ENCODE results near the gene POPDC2.

POPDC2 gene

DNA sequence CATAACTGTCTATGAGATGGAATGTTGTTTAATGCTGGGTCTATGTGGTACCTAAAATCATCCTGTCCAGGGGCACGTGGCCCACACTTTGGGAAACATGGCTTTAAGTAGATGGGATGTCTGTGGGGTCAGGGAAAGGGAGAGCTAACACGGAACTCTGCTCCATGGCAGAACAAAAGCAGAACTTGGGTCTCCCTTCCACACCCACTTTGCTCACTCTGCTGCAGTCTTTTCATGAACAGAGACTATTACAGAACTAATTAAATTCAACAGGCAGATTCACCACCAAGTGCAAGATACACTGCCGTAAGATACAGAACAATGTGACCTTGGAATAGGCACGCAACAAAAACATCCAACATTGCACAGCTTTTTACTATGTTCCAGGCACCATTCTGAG lies 28.2 kb downstream of the POPDC2 start:
- no peaks in the 10 kb centered on the region for H3K27me3 ChIP-seq (ENCODE audit: control insufficient read depth, insufficient read depth, low read length)
- no peaks in the 10 kb centered on the region for H3K36me3 ChIP-seq (ENCODE audit: control insufficient read depth, insufficient read depth, low read length)
- H3K4me1 ChIP-seq (ENCODE audit: control insufficient read depth, insufficient read depth, low read length), result peaks cover 8% of the 10 kb centered on the region
- H3K9ac ChIP-seq (ENCODE audit: low read length), result no peak overlapping the region
- no peak overlapping the region for H3K4me3 ChIP-seq (ENCODE audit: low read length)
- H3K9me3 ChIP-seq (ENCODE audit: control insufficient read depth, low read length), result no peaks in the 10 kb centered on the region

DNA sequence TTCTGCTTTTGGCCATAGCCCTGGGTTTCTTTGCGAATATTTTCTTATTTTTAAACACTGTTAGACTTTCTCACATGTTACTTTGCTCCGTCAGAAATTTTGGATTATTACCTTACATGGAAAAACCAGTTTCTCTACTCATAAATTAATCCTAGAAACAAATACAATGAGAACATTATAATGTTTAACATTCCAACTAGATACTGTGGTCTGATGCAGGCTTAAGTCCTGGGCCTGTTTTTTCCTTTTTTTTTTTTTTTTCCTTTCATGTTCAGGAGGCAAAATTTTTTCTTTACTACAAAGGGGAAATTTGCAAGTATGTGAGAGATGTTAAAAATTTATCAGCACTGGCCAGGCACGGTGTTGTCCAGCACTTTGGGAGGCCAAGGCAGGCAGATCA lies 28.9 kb downstream of the POPDC2 start:
- Histone ChIP-seq H3K36me3 (ENCODE audit: control insufficient read depth, insufficient read depth, low read length) (no peaks in the 10 kb centered on the region), H3K27me3 (ENCODE audit: control insufficient read depth, insufficient read depth, low read length) (no peaks in the 10 kb centered on the region), H3K4me1 (ENCODE audit: control insufficient read depth, insufficient read depth, low read length) (peaks cover 7% of the 10 kb centered on the region), H3K9me3 (ENCODE audit: control insufficient read depth, low read length) (no peaks in the 10 kb centered on the region), H3K4me3 (ENCODE audit: low read length) (no peak overlapping the region), H3K9ac (ENCODE audit: low read length) (no peak overlapping the region)

GRCh38 chr3:119630880-119631329 lies 29.5 kb downstream of the POPDC2 start:
- Histone ChIP-seq H3K9ac (ENCODE audit: low read length) (no peak overlapping the region), H3K36me3 (ENCODE audit: control insufficient read depth, insufficient read depth, low read length) (no peaks in the 10 kb centered on the region), H3K27me3 (ENCODE audit: control insufficient read depth, insufficient read depth, low read length) (no peaks in the 10 kb centered on the region), H3K4me3 (ENCODE audit: low read length) (no peak overlapping the region), H3K4me1 (ENCODE audit: control insufficient read depth, insufficient read depth, low read length) (peaks cover under 1% of the 10 kb centered on the region), H3K9me3 (ENCODE audit: control insufficient read depth, low read length) (no peaks in the 10 kb centered on the region)

- Histone ChIP-seq H3K27me3 (ENCODE audit: control insufficient read depth, insufficient read depth, low read length) (no peaks in the 10 kb centered on the region), H3K36me3 (ENCODE audit: control insufficient read depth, insufficient read depth, low read length) (no peaks in the 10 kb centered on the region), H3K4me1 (ENCODE audit: control insufficient read depth, insufficient read depth, low read length) (no peaks in the 10 kb centered on the region), H3K4me3 (ENCODE audit: low read length) (no peak overlapping the region), H3K9ac (ENCODE audit: low read length) (no peak overlapping the region), H3K9me3 (ENCODE audit: control insufficient read depth, low read length) (no peaks in the 10 kb centered on the region)
These were observed 30.1 kb downstream of the POPDC2 start for GRCh38 chr3:119630128-119630879.

- Histone ChIP-seq H3K4me3 (ENCODE audit: low read length) (no peak overlapping the region), H3K9ac (ENCODE audit: low read length) (no peak overlapping the region), H3K27me3 (ENCODE audit: control insufficient read depth, insufficient read depth, low read length) (no peaks in the 10 kb centered on the region), H3K4me1 (ENCODE audit: control insufficient read depth, insufficient read depth, low read length) (no peaks in the 10 kb centered on the region), H3K9me3 (ENCODE audit: control insufficient read depth, low read length) (no peaks in the 10 kb centered on the region), H3K36me3 (ENCODE audit: control insufficient read depth, insufficient read depth, low read length) (no peaks in the 10 kb centered on the region)
These were observed 31.5 kb downstream of the POPDC2 start for GRCh38 chr3:119628816-119629445.

DNA sequence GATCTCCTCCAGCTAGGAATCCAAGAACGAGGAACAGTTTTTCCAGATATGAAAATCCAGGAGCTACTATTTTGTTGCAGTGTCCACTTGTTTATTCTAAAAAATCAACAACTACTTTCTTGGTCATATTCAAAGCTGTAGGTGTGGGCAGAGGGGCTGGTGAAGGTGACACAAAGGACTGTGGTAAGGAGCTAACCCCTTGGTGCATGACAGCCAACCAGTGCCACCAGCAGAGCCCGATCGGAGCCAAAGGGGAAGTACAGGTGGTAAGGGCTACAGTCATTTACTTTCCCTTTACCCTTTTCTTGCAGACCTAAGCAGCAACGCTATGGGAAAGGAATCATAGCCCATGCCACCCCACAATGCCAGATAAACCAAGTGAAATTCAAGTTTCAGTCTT lies 32.0 kb downstream of the POPDC2 start:
- H3K27me3 ChIP-seq (ENCODE audit: control insufficient read depth, insufficient read depth, low read length), result no peaks in the 10 kb centered on the region
- H3K4me1 ChIP-seq (ENCODE audit: control insufficient read depth, insufficient read depth, low read length), result no peaks in the 10 kb centered on the region
- H3K9ac ChIP-seq (ENCODE audit: low read length), result no peak overlapping the region
- H3K9me3 ChIP-seq (ENCODE audit: control insufficient read depth, low read length), result no peaks in the 10 kb centered on the region
- H3K36me3 ChIP-seq (ENCODE audit: control insufficient read depth, insufficient read depth, low read length), result no peaks in the 10 kb centered on the region
- no peak overlapping the region for H3K4me3 ChIP-seq (ENCODE audit: low read length)

GRCh38 chr3:119627461-119627860 lies 32.9 kb downstream of the POPDC2 start:
- Histone ChIP-seq H3K4me3 (ENCODE audit: low read length) (no peak overlapping the region), H3K9ac (ENCODE audit: low read length) (no peak overlapping the region), H3K27me3 (ENCODE audit: control insufficient read depth, insufficient read depth, low read length) (no peaks in the 10 kb centered on the region), H3K9me3 (ENCODE audit: control insufficient read depth, low read length) (no peaks in the 10 kb centered on the region), H3K36me3 (ENCODE audit: control insufficient read depth, insufficient read depth, low read length) (no peaks in the 10 kb centered on the region), H3K4me1 (ENCODE audit: control insufficient read depth, insufficient read depth, low read length) (no peaks in the 10 kb centered on the region)

DNA sequence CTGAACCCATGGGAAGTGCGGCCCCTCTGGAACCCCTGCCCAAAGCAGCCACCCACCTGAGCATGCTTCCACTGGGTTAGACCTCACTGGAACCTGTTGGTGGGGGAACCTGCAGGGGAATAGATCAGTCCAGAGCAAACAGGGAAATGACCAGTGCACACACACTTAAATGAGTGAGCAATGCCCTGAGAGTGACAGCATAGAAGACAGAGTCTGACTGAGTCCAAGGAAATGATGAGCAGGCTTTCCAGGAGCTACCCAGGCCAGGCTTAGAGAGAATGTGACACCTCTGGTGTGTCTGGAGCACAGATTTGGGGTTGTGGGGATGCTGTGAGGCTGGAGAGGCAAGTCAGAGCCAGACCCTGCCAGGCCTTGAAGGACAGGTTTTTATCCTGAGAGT lies 34.2 kb downstream of the POPDC2 start:
- H3K36me3 ChIP-seq (ENCODE audit: control insufficient read depth, insufficient read depth, low read length), result no peaks in the 10 kb centered on the region
- no peak overlapping the region for H3K9ac ChIP-seq (ENCODE audit: low read length)
- H3K27me3 ChIP-seq (ENCODE audit: control insufficient read depth, insufficient read depth, low read length), result no peaks in the 10 kb centered on the region
- no peak overlapping the region for H3K4me3 ChIP-seq (ENCODE audit: low read length)
- no peaks in the 10 kb centered on the region for H3K4me1 ChIP-seq (ENCODE audit: control insufficient read depth, insufficient read depth, low read length)
- no peaks in the 10 kb centered on the region for H3K9me3 ChIP-seq (ENCODE audit: control insufficient read depth, low read length)

- Histone ChIP-seq H3K27me3 (ENCODE audit: control insufficient read depth, insufficient read depth, low read length) (no peaks in the 10 kb centered on the region), H3K4me1 (ENCODE audit: control insufficient read depth, insufficient read depth, low read length) (no peaks in the 10 kb centered on the region), H3K4me3 (ENCODE audit: low read length) (no peak overlapping the region), H3K9me3 (ENCODE audit: control insufficient read depth, low read length) (no peaks in the 10 kb centered on the region), H3K36me3 (ENCODE audit: control insufficient read depth, insufficient read depth, low read length) (no peaks in the 10 kb centered on the region), H3K9ac (ENCODE audit: low read length) (no peak overlapping the region)
These were observed 34.8 kb downstream of the POPDC2 start for GRCh38 chr3:119625451-119626153.

- no peaks in the 10 kb centered on the region for H3K9me3 ChIP-seq (ENCODE audit: control insufficient read depth, low read length)
- H3K9ac ChIP-seq (ENCODE audit: low read length), result no peak overlapping the region
- no peaks in the 10 kb centered on the region for H3K27me3 ChIP-seq (ENCODE audit: control insufficient read depth, insufficient read depth, low read length)
- no peaks in the 10 kb centered on the region for H3K4me1 ChIP-seq (ENCODE audit: control insufficient read depth, insufficient read depth, low read length)
- H3K4me3 ChIP-seq (ENCODE audit: low read length), result no peak overlapping the region
- no peaks in the 10 kb centered on the region for H3K36me3 ChIP-seq (ENCODE audit: control insufficient read depth, insufficient read depth, low read length)
These were observed 36.2 kb downstream of the POPDC2 start for GRCh38 chr3:119624002-119624720.

DNA sequence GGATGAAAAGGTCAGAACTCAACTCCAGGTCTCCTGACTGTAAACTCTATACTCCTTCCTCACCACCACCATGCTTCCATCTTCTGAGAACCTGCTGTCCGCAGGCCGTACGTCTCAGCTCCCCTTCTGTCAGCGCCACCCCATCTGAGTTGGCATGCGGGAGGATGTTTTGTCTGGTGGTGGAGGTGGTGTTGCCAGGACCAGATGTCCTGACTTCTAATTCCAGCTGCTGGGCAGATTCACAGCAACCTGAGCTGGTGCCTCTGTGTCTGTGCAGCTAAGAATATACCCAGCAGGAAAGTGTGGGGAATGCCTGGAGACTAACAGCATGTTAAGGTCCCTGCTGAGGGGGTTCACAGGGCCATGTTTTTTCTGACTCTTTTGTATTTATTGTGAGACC lies 39.5 kb downstream of the POPDC2 start:
- Histone ChIP-seq H3K9ac (ENCODE audit: low read length) (no peak overlapping the region), H3K4me1 (ENCODE audit: control insufficient read depth, insufficient read depth, low read length) (no peaks in the 10 kb centered on the region), H3K4me3 (ENCODE audit: low read length) (no peak overlapping the region), H3K9me3 (ENCODE audit: control insufficient read depth, low read length) (no peaks in the 10 kb centered on the region), H3K36me3 (ENCODE audit: control insufficient read depth, insufficient read depth, low read length) (no peaks in the 10 kb centered on the region), H3K27me3 (ENCODE audit: control insufficient read depth, insufficient read depth, low read length) (no peaks in the 10 kb centered on the region)

DNA sequence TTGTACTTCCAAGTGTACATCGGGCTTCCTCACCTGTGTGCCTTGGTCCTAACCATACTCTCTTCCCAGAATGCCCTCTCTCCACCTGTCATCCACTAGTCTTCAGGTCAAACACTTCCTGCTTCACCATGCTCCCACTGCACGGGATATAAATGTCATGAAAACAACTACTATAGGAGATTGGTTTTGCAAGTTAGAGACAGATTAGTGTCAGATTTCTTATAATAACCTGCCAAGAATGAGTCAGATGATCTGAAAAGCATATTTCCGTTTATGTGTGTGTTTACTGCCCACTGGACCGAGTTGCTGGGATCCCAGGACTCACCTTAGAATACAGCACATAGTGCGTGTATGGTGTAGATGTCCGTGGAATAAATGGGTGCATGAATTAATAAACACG lies 41.3 kb downstream of the POPDC2 start:
- H3K4me1 ChIP-seq (ENCODE audit: control insufficient read depth, insufficient read depth, low read length), result no peaks in the 10 kb centered on the region
- no peak overlapping the region for H3K9ac ChIP-seq (ENCODE audit: low read length)
- H3K4me3 ChIP-seq (ENCODE audit: low read length), result no peak overlapping the region
- no peaks in the 10 kb centered on the region for H3K9me3 ChIP-seq (ENCODE audit: control insufficient read depth, low read length)
- no peaks in the 10 kb centered on the region for H3K36me3 ChIP-seq (ENCODE audit: control insufficient read depth, insufficient read depth, low read length)
- no peaks in the 10 kb centered on the region for H3K27me3 ChIP-seq (ENCODE audit: control insufficient read depth, insufficient read depth, low read length)

Measured in mucosa of stomach (tissue), 1 donor.